HG03520 (cell line): ENCODE data around the gene COG6.

Experiments
- ATAC-seq: cut with Tn5 transposase; IDR thresholded peaks from one replicate; pipeline ENCODE4 v1.9.1; 2021; ENCODE audit warnings: mild to moderate bottlenecking, moderate library complexity; ENCODE audit not compliant: unreplicated experiment

Gene COG6

GRCh38 chr13:39767791-39768517 is 112.5 kb downstream of the COG6 start:
- ATAC-seq: no peak

GRCh38 chr13:39768962-39769361 is 113.5 kb downstream of the COG6 start:
- no peak for ATAC-seq

GRCh38 chr13:39770221-39771090 is 115.0 kb downstream of the COG6 start:
- ATAC-seq: no peak

- no peak for ATAC-seq
Observed at GRCh38 chr13:39773833-39774232, 118.4 kb downstream of the COG6 start.

- ATAC-seq: no peak
Observed at GRCh38 chr13:39776439-39776838, 121.0 kb downstream of the COG6 start.

GRCh38 chr13:39777021-39777420 is 121.6 kb downstream of the COG6 start:
- ATAC-seq: no peak

- no peak for ATAC-seq
Observed at GRCh38 chr13:39777527-39778061, 122.1 kb downstream of the COG6 start.

GRCh38 chr13:39779337-39780265 is 124.1 kb downstream of the COG6 start:
- ATAC-seq: no peak

- ATAC-seq: no peak
Observed at GRCh38 chr13:39780711-39781110, 125.2 kb downstream of the COG6 start.

GRCh38 chr13:39781381-39781780 is 125.9 kb downstream of the COG6 start:
- ATAC-seq: no peak

GRCh38 chr13:39783051-39783450 is 127.6 kb downstream of the COG6 start:
- ATAC-seq: no peak

- no peak for ATAC-seq
Observed at GRCh38 chr13:39784347-39784746, 128.9 kb downstream of the COG6 start.

- no peak for ATAC-seq
Observed at GRCh38 chr13:39786091-39786490, 130.6 kb downstream of the COG6 start.

GRCh38 chr13:39787086-39787487 is 131.6 kb downstream of the COG6 start:
- ATAC-seq: no peak

- ATAC-seq: no peak
Observed at GRCh38 chr13:39788102-39788501, 132.6 kb downstream of the COG6 start.

GRCh38 chr13:39789451-39789850 is 134.0 kb downstream of the COG6 start:
- no peak for ATAC-seq
